SW480 (cell line): ENCODE data around the gene PLAC1.
A peak's percentile ranks its signal among the peaks of the same experiment; 100 is the strongest.

Source experiments
- DNase-seq: peaks from one replicate; pipeline ENCODE4 v3.0.0-alpha.2; 2016; ENCODE audit warnings: low spot score

PLAC1 gene

GRCh38 chrX:134670134-134670924, 12.1 kb upstream of the PLAC1 start:
- peak; percentile 5 for DNase-seq

GRCh38 chrX:134669378-134670098, 11.3 kb upstream of the PLAC1 start:
- DNase-seq = no peak

GRCh38 chrX:134664202-134664601, 5.9 kb upstream of the PLAC1 start:
- no peak for DNase-seq

- no peak for DNase-seq
Measured at GRCh38 chrX:134661295-134661694, 3.0 kb upstream of the PLAC1 start.

GRCh38 chrX:134660627-134661026, 2.4 kb upstream of the PLAC1 start:
- no peak for DNase-seq

GRCh38 chrX:134659761-134660160, 1.5 kb upstream of the PLAC1 start:
- DNase-seq = no peak

GRCh38 chrX:134658760-134659023, 421 bp upstream of the PLAC1 start:
- no peak for DNase-seq

GRCh38 chrX:134654398-134655012, 3.8 kb downstream of the PLAC1 start:
- DNase-seq = no peak

- no peak for DNase-seq
Measured at GRCh38 chrX:134653835-134654234, 4.4 kb downstream of the PLAC1 start.

GRCh38 chrX:134650701-134651100, 7.6 kb downstream of the PLAC1 start:
- no peak for DNase-seq

GRCh38 chrX:134649770-134650169, 8.5 kb downstream of the PLAC1 start:
- no peak for DNase-seq

GRCh38 chrX:134647477-134647877, 10.8 kb downstream of the PLAC1 start:
- no peak for DNase-seq

GRCh38 chrX:134646691-134647090, 11.6 kb downstream of the PLAC1 start:
- no peak for DNase-seq

GRCh38 chrX:134645936-134646543, 12.2 kb downstream of the PLAC1 start:
- no peak for DNase-seq

GRCh38 chrX:134642386-134642785, 15.9 kb downstream of the PLAC1 start:
- DNase-seq = no peak

GRCh38 chrX:134641346-134641745, 16.9 kb downstream of the PLAC1 start:
- DNase-seq = no peak

- DNase-seq = no peak
Measured at GRCh38 chrX:134640914-134641313, 17.4 kb downstream of the PLAC1 start.

- DNase-seq = no peak
Measured at GRCh38 chrX:134636851-134637250, 21.4 kb downstream of the PLAC1 start.

GRCh38 chrX:134634691-134635090, 23.6 kb downstream of the PLAC1 start:
- no peak for DNase-seq

GRCh38 chrX:134633832-134634231, 24.4 kb downstream of the PLAC1 start:
- DNase-seq = no peak

GRCh38 chrX:134633394-134633793, 24.9 kb downstream of the PLAC1 start:
- DNase-seq = no peak

GRCh38 chrX:134632355-134632754, 25.9 kb downstream of the PLAC1 start:
- no peak for DNase-seq
